Astrocyte of the cerebellum (primary cell): ENCODE results near the gene HS3ST2.

Experiments used
- DNase-seq: peaks from one replicate; pipeline ENCODE4 v3.0.0-alpha.2; 2011; ENCODE audit warnings: low read depth
- H3K4me3 ChIP-seq: 2 replicates; pipeline ENCODE4 v1.5.1; 2011; ENCODE audit warnings: mild to moderate bottlenecking, low read depth, low read length, moderate library complexity
- CTCF ChIP-seq: IDR thresholded peaks from 2 replicates; pipeline ENCODE4 v1.5.1; 2012; ENCODE audit warnings: low read length, low read depth, moderate library complexity, mild to moderate bottlenecking; ENCODE audit errors: missing control alignments
- in situ Hi-C: cut with HindIII; loops from 2 replicates; pipeline ENCODE4 v1.10.0; 2017; ENCODE audit warnings: low sequenced_read_pairs

The HS3ST2 gene

GRCh38 chr16:22781480-22781879, 32.5 kb upstream of the HS3ST2 start:
- TF ChIP-seq CTCF: no peak
- no peak for DNase-seq

GRCh38 chr16:22782314-22782713, 31.6 kb upstream of the HS3ST2 start:
- no peak for DNase-seq

More at GRCh38 chr16:22781480-22781879, 32.5 kb upstream of the HS3ST2 start:
- in situ Hi-C loops: no loop called here
- no peak overlapping the region for H3K4me3 ChIP-seq

GRCh38 chr16:22784690-22785214, 29.2 kb upstream of the HS3ST2 start:
- TF ChIP-seq CTCF: no peak
- DNase-seq: no peak
- in situ Hi-C loops: no loop called here
- H3K4me3 ChIP-seq: no peak overlapping the region

More at GRCh38 chr16:22782314-22782713, 31.6 kb upstream of the HS3ST2 start:
- H3K4me3 ChIP-seq: no peak overlapping the region
- in situ Hi-C loops: no loop called here
- no peak for TF ChIP-seq CTCF

DNA sequence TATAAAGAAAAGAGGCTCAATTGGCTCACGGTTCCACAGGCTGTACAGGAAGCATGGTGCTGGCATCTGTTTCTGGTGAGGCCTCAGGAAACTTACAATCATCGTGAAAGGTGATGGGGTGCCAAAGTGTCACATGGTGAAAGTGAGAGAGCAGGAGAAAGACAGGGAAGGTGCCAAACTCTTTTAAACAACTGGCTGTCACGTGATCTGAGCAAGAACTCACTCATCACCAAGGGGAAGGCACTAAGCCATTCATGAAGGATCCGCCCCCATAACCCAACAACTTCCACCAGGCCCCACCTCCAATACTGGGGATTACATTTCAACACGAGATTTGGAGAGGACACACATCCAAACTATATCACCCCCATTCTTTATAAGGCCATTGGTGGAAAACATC, 28.4 kb upstream of the HS3ST2 start:
- TF ChIP-seq CTCF: no peak
- in situ Hi-C loops: no loop called here
- no peak overlapping the region for H3K4me3 ChIP-seq

DNA sequence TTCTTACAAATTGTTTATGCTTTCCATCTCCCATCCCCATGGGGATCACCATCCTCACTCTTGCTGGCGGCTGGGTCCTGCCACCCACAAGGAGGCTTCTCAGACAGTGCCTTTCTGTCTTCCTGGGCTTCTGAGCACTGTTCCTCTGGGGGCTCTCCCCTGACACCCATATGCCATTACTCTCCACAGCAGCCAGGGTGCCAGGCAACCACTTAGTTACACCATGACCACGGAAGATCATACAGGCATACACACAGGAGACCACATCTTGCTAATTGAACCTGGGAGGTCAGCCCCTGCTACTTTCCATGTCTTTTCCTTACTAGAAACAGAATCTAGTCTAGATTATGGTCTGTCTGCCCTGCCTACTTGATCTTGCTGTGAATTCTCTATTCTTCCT, 27.7 kb upstream of the HS3ST2 start:
- DNase-seq: no peak
- no peak overlapping the region for H3K4me3 ChIP-seq
- no peak for TF ChIP-seq CTCF
- in situ Hi-C loops: no loop called here

More for the DNA sequence above, 28.4 kb upstream of the HS3ST2 start:
- no peak for DNase-seq

GRCh38 chr16:22786691-22787090, 27.3 kb upstream of the HS3ST2 start:
- no peak for TF ChIP-seq CTCF
- in situ Hi-C loops: no loop called here
- DNase-seq: no peak
- no peak overlapping the region for H3K4me3 ChIP-seq
